GM18519 (cell line): ENCODE results near the gene UBE2O.
"Not testable (repeated sequence)": the region's sequence is repeated elsewhere in the genome, so short reads cannot be mapped to it uniquely, and the experiment has no call there.

Source experiments
- ATAC-seq: cut with Tn5 transposase; IDR thresholded peaks from one replicate; pipeline ENCODE4 v1.9.1; 2021; ENCODE audit warnings: mild to moderate bottlenecking, moderate library complexity; ENCODE audit not compliant: unreplicated experiment, low FRiP score

UBE2O gene

DNA sequence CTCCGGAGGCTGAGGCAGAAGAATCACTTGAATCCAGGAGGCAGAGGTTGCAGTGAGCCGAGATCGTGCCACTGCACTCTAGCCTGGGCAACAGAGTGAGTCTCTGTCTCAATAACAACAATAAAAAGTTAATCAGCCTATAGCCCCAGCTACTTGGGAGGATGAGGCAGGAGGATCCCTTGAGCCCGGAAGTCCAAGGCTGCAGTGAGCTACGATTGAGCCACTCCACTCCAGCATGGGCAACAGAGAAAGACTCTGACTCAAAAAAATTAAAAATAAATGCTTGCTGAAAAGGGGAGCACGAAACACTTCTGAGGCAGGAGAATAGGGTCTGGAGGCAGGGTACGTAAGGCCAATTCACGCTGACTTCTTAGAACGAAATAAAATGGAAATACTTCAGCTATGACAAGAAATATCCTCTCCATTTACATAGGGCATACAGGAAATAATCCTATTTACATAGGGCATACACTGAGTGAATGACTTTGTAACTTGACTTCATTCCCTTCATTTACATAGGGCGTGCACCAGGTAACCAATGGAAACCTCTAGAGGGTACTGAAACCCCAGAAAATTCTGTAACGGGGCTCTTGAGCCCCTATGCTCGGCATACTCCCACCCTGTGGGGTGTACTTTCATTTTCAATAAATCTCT is 96.0 kb downstream of the UBE2O start:
- no peak for ATAC-seq

DNA sequence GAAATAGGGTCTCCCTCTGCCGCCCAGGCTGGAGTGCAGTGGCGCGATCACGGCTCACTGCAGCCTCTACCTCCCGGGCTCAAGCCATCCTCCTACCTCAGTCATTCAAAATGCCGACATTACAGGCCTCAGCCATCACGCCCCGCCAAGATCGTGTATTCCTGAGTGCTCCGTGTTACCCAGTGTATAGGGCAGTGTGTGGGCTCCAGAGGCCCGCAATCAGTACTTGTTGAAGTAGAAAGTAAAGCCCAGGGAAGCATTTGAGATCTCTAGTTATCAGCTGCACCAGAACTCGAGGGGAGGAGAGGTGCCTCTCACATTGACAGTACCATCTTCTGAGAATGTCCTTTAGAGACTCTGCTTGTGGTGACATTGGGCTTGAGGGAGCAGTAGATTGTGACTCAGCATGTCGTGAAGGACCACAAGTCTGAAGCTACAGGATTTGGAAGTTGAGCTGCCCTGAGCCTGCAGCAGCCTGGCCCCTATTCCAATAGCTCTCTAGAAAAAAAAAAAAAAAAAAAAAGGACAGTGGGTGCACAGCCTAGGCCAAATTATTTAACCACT is 98.1 kb downstream of the UBE2O start:
- no peak for ATAC-seq

DNA sequence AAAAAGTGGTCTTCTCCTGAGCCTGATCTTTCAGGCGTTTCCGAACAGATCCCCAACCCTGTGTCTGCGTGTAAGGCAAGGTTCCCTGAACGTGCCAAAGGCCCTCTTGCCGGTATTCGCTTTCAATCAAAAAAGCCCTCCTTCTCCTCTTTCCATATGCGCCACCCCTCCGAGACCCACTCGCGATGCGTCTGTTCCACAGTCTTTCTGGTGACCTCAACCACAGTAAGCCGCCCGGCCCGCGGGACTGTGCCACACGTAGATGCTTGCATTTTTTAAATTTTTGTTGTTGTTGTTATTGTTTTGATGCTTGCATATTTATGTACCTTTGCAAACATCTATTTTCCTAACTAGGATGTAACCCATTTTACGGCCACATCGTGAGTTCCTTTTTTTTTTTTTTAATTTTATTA is 98.6 kb downstream of the UBE2O start:
- ATAC-seq, result no peak

DNA sequence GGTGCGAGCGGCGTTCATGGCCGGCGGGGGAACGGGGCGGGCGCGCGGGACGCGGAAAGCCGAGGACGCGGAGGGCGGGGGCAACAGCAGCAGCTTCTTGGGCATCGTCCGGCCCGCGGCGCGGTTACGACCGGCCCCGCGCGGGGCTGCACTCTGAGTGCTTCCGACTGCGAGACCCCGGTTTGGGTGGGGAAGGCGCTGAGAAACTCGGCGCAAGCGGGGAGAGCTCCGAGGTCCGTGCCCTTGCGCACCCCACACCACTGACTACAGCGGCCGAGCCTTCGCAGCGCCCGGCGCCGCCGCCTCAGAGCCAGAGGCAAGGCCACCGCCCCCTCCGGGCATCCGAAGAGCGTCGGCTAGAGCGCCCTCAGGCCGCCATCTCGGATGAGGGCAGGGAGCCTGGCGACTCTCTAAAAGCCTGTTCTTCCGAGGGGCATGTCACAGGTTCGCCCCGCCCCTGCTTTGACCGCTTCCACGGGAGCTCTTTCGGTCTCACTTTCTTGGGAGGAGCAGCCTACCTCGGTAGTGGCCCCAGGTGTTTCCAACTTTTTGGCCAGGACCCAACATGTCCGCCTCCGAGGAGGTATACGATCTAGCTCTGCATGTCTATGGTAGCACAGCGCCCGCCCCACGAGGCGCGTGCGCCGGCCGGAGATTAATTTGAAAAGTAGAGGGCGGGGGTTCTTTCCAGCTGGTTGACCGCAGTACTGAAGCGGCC is 99.2 kb downstream of the UBE2O start, which contains the start of gene PRPSAP1:
TSS of gene PRPSAP1 (minus strand) at position 318 of the 718 bp plus-strand sequence. CDS start at position 105, 213 bp downstream.
- ATAC-seq, result peak; percentile 60

DNA sequence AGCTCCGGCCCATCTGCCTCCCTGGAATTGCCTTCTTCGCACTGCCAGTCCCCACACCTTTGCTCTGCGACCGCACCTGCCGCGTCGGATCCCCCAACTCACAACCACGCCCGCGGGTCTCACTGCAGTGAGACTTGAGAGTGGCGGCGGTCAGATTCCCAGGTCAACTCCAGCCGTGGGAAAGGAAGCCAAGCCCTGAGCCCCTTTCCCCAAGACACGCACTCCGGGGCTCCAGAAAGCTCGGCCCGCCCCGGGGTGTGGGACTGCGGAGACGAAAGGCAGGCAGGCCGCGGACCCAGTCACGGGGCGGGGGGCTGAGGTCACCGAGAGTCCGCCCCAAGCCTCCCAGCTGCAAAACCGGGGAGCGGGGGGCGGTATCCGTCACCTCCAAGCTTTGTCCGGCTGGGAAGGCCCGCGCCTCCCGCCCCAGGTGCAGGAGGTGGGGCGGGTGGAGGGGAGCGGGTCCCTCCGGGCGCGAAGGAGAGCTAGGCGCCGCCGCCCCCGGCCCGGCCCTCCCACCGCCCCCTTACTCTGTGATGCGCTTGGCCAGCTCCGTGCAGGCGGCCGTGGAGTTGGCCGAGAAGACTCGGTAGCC is 99.9 kb downstream of the UBE2O start:
- peak; percentile 5 for ATAC-seq

DNA sequence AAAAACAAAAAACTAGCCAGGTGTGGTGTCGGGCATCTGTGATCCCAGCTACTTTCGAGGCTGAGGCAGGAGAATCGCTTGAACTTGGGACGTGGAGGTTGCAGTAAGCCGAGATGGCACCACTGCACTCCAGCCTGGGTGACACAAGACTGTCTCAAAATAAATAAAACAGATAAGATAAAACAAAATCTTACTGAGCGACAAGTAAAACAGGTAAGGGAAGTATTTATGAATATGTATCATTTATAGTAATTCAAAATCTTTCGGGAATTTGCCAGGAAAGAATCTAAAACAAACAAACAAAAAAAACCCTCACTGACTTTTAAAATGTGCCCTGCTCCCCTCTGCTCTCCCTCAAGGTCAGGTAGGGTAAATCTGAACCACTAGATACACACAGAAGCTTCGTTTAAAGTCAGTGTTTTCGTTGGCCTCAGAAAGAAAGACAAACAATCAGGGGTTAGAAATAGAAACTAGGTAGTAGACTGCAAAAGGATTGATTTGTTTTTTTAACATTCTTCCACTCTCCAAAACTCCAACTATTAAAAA is 101.4 kb downstream of the UBE2O start:
- ATAC-seq, result no peak

DNA sequence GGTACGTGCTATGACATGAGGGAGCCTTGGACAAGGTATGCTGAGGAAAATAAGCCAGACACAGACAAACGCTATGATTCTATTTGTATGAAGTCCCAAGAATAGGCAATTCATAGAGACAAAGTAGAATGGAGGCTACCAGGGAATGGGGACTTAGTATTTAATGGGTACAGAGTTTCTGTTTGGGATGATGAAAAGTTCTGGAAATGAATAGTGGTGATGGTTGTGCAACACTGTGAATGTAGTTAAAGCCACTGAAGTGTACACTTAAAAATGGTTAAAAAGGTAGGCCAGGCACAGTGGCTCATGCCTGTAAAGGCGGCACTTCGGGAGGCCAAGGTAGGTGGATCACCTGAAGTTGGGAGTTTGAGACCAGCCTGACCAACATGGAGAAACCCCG is 102.5 kb downstream of the UBE2O start:
- no peak for ATAC-seq

DNA sequence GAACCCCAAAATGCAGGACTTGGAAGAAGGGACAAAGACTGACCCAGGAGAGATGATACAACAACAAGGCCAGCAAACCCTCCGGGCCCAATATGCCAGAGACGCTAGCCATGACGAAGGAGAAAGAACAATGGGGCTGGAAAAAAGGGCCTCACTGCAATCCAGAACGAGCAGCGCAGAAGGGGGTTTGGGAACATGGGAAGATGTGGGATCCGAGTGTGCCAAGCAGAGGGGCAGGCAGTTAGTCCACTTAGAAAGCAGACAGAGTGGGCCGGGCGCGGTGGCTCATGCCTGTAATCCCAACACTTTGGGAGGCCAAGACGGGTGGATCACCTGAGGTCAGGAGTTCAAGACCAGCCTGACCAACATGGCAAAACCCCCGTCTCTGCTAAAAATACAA is 106.0 kb downstream of the UBE2O start:
- not testable (repeated sequence) for ATAC-seq

DNA sequence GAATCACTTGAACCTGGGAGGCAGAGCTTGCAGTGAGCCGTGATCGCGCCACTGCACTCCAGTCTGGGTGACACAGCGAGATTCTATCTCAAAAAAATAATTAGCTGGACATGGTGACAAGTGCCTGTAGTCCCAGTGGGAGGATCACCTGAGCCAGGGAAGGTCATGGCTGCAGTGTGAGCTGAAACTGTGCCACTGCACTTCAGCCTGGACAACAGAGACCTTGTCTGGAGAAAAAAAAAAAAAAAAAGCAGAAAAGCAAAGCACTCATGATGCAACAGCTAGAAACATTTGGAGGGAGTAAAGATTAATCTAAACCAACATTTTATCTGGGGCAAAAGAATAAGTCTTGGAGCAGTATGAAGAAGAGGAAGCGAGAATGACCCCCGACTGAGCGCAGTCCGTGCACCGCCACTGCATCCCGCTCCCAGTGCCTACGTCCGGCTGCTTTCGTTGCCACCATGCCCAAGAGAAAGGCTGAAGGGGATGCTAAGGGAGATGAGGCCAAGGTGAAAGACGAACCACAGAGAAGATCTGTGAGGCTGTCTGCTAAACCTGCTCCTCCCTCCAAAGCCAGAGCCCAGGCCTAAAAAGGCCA is 107.5 kb downstream of the UBE2O start:
- no peak for ATAC-seq

DNA sequence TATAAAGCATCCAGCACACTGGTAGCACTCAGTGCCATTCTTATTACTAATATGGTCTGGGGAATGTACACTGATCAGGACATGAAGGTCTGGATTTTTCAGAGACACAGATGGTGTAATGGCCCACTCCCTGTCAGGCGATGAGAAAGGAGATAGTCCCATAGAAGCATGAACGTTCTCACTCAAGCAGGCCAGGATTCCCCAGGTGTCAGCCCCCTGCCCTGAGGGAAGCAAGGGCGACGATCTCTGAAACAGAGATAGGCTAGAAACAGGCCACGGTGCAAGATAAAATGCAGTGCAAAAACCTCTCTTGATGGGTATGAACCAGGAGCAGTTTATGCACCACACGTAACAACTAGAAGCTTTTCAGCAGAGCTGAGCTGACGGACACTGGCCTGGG is 109.8 kb downstream of the UBE2O start:
- ATAC-seq, result no peak

DNA sequence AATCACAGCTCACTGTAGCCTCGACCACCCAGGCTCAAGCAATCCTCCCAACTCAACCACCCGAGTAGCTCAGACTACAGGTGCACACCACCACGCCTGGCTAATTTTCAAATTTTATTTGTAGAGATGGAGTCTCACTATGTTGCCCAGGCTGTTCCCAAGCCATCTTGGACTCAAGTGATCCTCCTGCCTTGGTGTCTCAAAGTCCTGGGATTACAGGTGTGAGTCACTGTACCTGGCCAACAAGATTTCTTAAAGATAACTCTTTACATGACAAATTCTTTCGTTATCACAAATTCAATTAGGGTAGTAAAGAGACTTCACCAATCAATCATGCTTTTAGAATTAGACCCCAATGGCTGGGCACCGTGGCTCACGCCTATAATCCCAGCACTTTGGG is 111.7 kb downstream of the UBE2O start:
- no peak for ATAC-seq
